WTC11 (cell line): ENCODE data around the gene CRBN. TPM values are rescaled to one million over a fixed set of nuclear protein-coding genes. Genes with fewer than 3 reads are reported as not detected.
A peak's percentile ranks its signal among the peaks of the same experiment; 100 is the strongest.

Source experiments
- CREB1 ChIP-seq: sonication (generic); formaldehyde crosslinking; IDR thresholded peaks from 2 replicates; pipeline ENCODE4 v1.8.0; 2023; ENCODE audit warnings: mild to moderate bottlenecking, missing genetic modification reagents
- ESRRA ChIP-seq: sonication (generic); formaldehyde crosslinking; IDR thresholded peaks from 2 replicates; pipeline ENCODE4 v1.8.1; 2022; ENCODE audit warnings: mild to moderate bottlenecking, missing genetic modification reagents, borderline replicate concordance
- ETV6 ChIP-seq: sonication (generic); formaldehyde crosslinking; IDR thresholded peaks from 2 replicates; pipeline ENCODE4 v1.8.1; 2022; ENCODE audit warnings: mild to moderate bottlenecking, missing genetic modification reagents
- HMGA2 ChIP-seq: fragments of 250-450 bp; sonication (Bioruptor Pico); IDR thresholded peaks from 2 replicates; pipeline ENCODE4 v1.4.0; 2021; ENCODE audit warnings: mild to moderate bottlenecking, moderate library complexity
- TEAD4 ChIP-seq: sonication (generic); formaldehyde crosslinking; IDR thresholded peaks from 2 replicates; pipeline ENCODE4 v1.8.0; 2022; ENCODE audit warnings: mild to moderate bottlenecking, missing genetic modification reagents
- ZNF263 ChIP-seq: sonication (generic); formaldehyde crosslinking; IDR thresholded peaks from 2 replicates; pipeline ENCODE4 v1.8.1; 2022; ENCODE audit warnings: low read depth, mild to moderate bottlenecking, moderate library complexity, missing genetic modification reagents
- ZNF317 ChIP-seq: sonication (generic); formaldehyde crosslinking; IDR thresholded peaks from 2 replicates; pipeline ENCODE4 v1.8.1; 2023; ENCODE audit warnings: low read depth, mild to moderate bottlenecking, moderate library complexity, missing genetic modification reagents, borderline replicate concordance
- ZNF671 ChIP-seq: fragments of 250-450 bp; sonication (Bioruptor Pico); IDR thresholded peaks from 2 replicates; pipeline ENCODE4 v1.8.0; 2021; ENCODE audit warnings: mild to moderate bottlenecking
- total RNA-seq: library from RNA; stranded (reverse); gene quantifications from 3 replicates; pipeline ENCODE4 v1.2.3, GENCODE V29; 2021
- TF ChIP-seq, protein P1 (sequence below): sonication (generic); formaldehyde crosslinking; IDR thresholded peaks from 2 replicates; pipeline ENCODE4 v1.8.1; 2023; ENCODE audit warnings: mild to moderate bottlenecking, missing genetic modification reagents, borderline replicate concordance
- TF ChIP-seq, protein P2 (sequence below): sonication (generic); formaldehyde crosslinking; IDR thresholded peaks from 2 replicates; pipeline ENCODE4 v1.8.1; 2023; ENCODE audit warnings: mild to moderate bottlenecking, missing genetic modification reagents, moderate library complexity
- TF ChIP-seq, protein P3 (sequence below): sonication (generic); formaldehyde crosslinking; IDR thresholded peaks from 2 replicates; pipeline ENCODE4 v1.8.1; 2022; ENCODE audit warnings: mild to moderate bottlenecking, moderate library complexity, missing genetic modification reagents
- TF ChIP-seq, protein P4 (sequence below): fragments of 200-600 bp; IDR thresholded peaks from 2 replicates; pipeline ENCODE4 v1.8.0; 2022; ENCODE audit warnings: antibody characterized with exemption
- TF ChIP-seq, protein P5 (sequence below): sonication (generic); formaldehyde crosslinking; IDR thresholded peaks from 2 replicates; pipeline ENCODE4 v1.8.0; 2022; ENCODE audit warnings: mild to moderate bottlenecking, missing genetic modification reagents
- TF ChIP-seq, protein P6 (sequence below): fragments of 250-450 bp; sonication (Bioruptor Pico); IDR thresholded peaks from 2 replicates; pipeline ENCODE4 v1.9.0; 2021; ENCODE audit warnings: mild to moderate bottlenecking
- TF ChIP-seq, protein P7 (sequence below): sonication (generic); formaldehyde crosslinking; IDR thresholded peaks from 2 replicates; pipeline ENCODE4 v1.8.0; 2022; ENCODE audit warnings: mild to moderate bottlenecking, missing genetic modification reagents
- TF ChIP-seq, protein P8 (sequence below): sonication (generic); formaldehyde crosslinking; IDR thresholded peaks from 2 replicates; pipeline ENCODE4 v1.8.1; 2023; ENCODE audit warnings: mild to moderate bottlenecking, moderate library complexity, missing genetic modification reagents
- TF ChIP-seq, protein P9 (sequence below): sonication (generic); formaldehyde crosslinking; IDR thresholded peaks from 2 replicates; pipeline ENCODE4 v1.8.0; 2023; ENCODE audit warnings: missing genetic modification reagents, mild to moderate bottlenecking, borderline replicate concordance
- TF ChIP-seq, protein P10 (sequence below): sonication (generic); formaldehyde crosslinking; conservative IDR thresholded peaks from 2 replicates; pipeline ENCODE4 v1.8.1; 2023; ENCODE audit warnings: mild to moderate bottlenecking, low read depth, missing genetic modification reagents, moderate library complexity

CRBN gene
- total RNA-seq, 1 experiment from 2014 or later, result 24.4 TPM

DNA sequence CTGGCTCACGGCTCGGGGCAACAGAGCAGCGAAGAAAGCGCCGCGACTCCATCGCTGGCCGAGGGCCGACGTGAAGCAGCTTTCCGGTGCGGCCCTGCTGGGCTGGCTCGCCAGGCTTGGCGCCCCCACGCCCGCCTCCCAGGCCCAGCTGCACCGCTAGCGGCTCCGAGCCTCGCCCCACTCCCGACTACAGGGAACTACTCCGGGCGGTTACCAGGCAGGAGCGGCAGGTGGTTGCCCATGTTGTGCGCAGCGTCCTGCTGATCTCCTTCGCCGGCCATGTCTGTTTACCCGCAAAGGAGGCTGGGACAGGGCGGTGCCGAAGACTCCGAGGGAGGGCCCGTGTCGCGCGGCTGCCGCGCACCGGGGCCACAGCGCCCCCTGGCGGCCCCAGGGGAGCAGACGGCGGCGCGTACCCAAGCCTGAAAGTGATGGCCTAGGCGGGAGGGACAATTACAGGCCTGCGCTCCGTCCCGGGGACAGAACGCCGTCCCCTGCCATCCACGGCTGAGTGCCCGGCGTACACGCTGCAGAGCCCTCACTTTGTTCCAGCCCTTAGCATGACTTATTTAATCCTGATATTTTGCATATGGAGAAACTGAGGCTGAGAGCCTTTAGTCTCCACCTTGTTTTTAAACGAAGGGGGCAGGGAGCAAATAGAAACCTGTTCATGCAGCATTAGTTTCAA, at the start of gene CRBN (continued):
- TF ChIP-seq, protein P1, sequence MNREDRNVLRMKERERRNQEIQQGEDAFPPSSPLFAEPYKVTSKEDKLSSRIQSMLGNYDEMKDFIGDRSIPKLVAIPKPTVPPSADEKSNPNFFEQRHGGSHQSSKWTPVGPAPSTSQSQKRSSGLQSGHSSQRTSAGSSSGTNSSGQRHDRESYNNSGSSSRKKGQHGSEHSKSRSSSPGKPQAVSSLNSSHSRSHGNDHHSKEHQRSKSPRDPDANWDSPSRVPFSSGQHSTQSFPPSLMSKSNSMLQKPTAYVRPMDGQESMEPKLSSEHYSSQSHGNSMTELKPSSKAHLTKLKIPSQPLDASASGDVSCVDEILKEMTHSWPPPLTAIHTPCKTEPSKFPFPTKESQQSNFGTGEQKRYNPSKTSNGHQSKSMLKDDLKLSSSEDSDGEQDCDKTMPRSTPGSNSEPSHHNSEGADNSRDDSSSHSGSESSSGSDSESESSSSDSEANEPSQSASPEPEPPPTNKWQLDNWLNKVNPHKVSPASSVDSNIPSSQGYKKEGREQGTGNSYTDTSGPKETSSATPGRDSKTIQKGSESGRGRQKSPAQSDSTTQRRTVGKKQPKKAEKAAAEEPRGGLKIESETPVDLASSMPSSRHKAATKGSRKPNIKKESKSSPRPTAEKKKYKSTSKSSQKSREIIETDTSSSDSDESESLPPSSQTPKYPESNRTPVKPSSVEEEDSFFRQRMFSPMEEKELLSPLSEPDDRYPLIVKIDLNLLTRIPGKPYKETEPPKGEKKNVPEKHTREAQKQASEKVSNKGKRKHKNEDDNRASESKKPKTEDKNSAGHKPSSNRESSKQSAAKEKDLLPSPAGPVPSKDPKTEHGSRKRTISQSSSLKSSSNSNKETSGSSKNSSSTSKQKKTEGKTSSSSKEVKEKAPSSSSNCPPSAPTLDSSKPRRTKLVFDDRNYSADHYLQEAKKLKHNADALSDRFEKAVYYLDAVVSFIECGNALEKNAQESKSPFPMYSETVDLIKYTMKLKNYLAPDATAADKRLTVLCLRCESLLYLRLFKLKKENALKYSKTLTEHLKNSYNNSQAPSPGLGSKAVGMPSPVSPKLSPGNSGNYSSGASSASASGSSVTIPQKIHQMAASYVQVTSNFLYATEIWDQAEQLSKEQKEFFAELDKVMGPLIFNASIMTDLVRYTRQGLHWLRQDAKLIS, result no peak
- TF ChIP-seq, protein P2, sequence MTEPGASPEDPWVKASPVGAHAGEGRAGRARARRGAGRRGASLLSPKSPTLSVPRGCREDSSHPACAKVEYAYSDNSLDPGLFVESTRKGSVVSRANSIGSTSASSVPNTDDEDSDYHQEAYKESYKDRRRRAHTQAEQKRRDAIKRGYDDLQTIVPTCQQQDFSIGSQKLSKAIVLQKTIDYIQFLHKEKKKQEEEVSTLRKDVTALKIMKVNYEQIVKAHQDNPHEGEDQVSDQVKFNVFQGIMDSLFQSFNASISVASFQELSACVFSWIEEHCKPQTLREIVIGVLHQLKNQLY, result 0 out of 2 replicates have a peak, but pooled peaks have one; percentile 67
- TF ChIP-seq ESRRA (CRISPR knock-in tag), result peak; percentile 47; the same call in 1 of the 2 replicates
- 0 out of 2 replicates have a peak, but pooled peaks have one; percentile 17 for TF ChIP-seq TEAD4 (CRISPR knock-in tag)
- TF ChIP-seq, protein P3, sequence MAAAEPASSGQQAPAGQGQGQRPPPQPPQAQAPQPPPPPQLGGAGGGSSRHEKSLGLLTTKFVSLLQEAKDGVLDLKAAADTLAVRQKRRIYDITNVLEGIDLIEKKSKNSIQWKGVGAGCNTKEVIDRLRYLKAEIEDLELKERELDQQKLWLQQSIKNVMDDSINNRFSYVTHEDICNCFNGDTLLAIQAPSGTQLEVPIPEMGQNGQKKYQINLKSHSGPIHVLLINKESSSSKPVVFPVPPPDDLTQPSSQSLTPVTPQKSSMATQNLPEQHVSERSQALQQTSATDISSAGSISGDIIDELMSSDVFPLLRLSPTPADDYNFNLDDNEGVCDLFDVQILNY (CRISPR knock-in tag), result peak; percentile 60; the same call in 1 of the 2 replicates
- no peak for TF ChIP-seq ZNF671 (CRISPR knock-in tag)
- TF ChIP-seq, protein P4, sequence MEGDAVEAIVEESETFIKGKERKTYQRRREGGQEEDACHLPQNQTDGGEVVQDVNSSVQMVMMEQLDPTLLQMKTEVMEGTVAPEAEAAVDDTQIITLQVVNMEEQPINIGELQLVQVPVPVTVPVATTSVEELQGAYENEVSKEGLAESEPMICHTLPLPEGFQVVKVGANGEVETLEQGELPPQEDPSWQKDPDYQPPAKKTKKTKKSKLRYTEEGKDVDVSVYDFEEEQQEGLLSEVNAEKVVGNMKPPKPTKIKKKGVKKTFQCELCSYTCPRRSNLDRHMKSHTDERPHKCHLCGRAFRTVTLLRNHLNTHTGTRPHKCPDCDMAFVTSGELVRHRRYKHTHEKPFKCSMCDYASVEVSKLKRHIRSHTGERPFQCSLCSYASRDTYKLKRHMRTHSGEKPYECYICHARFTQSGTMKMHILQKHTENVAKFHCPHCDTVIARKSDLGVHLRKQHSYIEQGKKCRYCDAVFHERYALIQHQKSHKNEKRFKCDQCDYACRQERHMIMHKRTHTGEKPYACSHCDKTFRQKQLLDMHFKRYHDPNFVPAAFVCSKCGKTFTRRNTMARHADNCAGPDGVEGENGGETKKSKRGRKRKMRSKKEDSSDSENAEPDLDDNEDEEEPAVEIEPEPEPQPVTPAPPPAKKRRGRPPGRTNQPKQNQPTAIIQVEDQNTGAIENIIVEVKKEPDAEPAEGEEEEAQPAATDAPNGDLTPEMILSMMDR, result peak; percentile 94
- TF ChIP-seq CREB1, result no peak
- TF ChIP-seq, protein P5, sequence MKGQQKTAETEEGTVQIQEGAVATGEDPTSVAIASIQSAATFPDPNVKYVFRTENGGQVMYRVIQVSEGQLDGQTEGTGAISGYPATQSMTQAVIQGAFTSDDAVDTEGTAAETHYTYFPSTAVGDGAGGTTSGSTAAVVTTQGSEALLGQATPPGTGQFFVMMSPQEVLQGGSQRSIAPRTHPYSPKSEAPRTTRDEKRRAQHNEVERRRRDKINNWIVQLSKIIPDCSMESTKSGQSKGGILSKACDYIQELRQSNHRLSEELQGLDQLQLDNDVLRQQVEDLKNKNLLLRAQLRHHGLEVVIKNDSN, result peak; percentile 59; the same call in 1 of the 2 replicates
- TF ChIP-seq, protein P6, sequence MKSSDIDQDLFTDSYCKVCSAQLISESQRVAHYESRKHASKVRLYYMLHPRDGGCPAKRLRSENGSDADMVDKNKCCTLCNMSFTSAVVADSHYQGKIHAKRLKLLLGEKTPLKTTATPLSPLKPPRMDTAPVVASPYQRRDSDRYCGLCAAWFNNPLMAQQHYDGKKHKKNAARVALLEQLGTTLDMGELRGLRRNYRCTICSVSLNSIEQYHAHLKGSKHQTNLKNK (CRISPR knock-in tag), result no peak
- TF ChIP-seq, protein P7, sequence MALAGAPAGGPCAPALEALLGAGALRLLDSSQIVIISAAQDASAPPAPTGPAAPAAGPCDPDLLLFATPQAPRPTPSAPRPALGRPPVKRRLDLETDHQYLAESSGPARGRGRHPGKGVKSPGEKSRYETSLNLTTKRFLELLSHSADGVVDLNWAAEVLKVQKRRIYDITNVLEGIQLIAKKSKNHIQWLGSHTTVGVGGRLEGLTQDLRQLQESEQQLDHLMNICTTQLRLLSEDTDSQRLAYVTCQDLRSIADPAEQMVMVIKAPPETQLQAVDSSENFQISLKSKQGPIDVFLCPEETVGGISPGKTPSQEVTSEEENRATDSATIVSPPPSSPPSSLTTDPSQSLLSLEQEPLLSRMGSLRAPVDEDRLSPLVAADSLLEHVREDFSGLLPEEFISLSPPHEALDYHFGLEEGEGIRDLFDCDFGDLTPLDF (CRISPR knock-in tag), result no peak
- no peak for TF ChIP-seq HMGA2 (CRISPR knock-in tag)
- TF ChIP-seq, protein P8, sequence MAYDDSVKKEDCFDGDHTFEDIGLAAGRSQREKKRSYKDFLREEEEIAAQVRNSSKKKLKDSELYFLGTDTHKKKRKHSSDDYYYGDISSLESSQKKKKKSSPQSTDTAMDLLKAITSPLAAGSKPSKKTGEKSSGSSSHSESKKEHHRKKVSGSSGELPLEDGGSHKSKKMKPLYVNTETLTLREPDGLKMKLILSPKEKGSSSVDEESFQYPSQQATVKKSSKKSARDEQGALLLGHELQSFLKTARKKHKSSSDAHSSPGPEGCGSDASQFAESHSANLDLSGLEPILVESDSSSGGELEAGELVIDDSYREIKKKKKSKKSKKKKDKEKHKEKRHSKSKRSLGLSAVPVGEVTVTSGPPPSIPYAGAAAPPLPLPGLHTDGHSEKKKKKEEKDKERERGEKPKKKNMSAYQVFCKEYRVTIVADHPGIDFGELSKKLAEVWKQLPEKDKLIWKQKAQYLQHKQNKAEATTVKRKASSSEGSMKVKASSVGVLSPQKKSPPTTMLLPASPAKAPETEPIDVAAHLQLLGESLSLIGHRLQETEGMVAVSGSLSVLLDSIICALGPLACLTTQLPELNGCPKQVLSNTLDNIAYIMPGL (CRISPR knock-in tag), result peak; percentile 89
- TF ChIP-seq, protein P9, sequence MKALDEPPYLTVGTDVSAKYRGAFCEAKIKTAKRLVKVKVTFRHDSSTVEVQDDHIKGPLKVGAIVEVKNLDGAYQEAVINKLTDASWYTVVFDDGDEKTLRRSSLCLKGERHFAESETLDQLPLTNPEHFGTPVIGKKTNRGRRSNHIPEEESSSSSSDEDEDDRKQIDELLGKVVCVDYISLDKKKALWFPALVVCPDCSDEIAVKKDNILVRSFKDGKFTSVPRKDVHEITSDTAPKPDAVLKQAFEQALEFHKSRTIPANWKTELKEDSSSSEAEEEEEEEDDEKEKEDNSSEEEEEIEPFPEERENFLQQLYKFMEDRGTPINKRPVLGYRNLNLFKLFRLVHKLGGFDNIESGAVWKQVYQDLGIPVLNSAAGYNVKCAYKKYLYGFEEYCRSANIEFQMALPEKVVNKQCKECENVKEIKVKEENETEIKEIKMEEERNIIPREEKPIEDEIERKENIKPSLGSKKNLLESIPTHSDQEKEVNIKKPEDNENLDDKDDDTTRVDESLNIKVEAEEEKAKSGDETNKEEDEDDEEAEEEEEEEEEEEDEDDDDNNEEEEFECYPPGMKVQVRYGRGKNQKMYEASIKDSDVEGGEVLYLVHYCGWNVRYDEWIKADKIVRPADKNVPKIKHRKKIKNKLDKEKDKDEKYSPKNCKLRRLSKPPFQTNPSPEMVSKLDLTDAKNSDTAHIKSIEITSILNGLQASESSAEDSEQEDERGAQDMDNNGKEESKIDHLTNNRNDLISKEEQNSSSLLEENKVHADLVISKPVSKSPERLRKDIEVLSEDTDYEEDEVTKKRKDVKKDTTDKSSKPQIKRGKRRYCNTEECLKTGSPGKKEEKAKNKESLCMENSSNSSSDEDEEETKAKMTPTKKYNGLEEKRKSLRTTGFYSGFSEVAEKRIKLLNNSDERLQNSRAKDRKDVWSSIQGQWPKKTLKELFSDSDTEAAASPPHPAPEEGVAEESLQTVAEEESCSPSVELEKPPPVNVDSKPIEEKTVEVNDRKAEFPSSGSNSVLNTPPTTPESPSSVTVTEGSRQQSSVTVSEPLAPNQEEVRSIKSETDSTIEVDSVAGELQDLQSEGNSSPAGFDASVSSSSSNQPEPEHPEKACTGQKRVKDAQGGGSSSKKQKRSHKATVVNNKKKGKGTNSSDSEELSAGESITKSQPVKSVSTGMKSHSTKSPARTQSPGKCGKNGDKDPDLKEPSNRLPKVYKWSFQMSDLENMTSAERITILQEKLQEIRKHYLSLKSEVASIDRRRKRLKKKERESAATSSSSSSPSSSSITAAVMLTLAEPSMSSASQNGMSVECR, result peak; percentile 80; the same call in 1 of the 2 replicates
- 0 out of 2 replicates have a peak, but pooled peaks have one; percentile 41 for TF ChIP-seq ZNF317 (CRISPR knock-in tag)
- no peak for TF ChIP-seq ZNF263 (CRISPR knock-in tag)
- TF ChIP-seq, protein P10, sequence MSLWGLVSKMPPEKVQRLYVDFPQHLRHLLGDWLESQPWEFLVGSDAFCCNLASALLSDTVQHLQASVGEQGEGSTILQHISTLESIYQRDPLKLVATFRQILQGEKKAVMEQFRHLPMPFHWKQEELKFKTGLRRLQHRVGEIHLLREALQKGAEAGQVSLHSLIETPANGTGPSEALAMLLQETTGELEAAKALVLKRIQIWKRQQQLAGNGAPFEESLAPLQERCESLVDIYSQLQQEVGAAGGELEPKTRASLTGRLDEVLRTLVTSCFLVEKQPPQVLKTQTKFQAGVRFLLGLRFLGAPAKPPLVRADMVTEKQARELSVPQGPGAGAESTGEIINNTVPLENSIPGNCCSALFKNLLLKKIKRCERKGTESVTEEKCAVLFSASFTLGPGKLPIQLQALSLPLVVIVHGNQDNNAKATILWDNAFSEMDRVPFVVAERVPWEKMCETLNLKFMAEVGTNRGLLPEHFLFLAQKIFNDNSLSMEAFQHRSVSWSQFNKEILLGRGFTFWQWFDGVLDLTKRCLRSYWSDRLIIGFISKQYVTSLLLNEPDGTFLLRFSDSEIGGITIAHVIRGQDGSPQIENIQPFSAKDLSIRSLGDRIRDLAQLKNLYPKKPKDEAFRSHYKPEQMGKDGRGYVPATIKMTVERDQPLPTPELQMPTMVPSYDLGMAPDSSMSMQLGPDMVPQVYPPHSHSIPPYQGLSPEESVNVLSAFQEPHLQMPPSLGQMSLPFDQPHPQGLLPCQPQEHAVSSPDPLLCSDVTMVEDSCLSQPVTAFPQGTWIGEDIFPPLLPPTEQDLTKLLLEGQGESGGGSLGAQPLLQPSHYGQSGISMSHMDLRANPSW (CRISPR knock-in tag), result no peak
- TF ChIP-seq ETV6, result peak; percentile 85
